Heart right ventricle (tissue), 16 donors: ENCODE measurements around the gene CDC20B. TPM values are rescaled to one million over a fixed set of nuclear protein-coding genes. Genes with fewer than 3 reads are reported as not detected.

Experiments
- ATAC-seq, 8 donors: fragments of 200-7000 bp; cut with Tn5 transposase; one replicate each; pipeline ENCODE4 v1.9.1; 2020; ENCODE audit warnings: mild to moderate bottlenecking in 8 of 8, moderate library complexity in 8 of 8, moderate number of reproducible peaks in 1 of 8
- DNase-seq, 2 donors: peaks; one replicate each; pipeline ENCODE4 v3.0.0-alpha.2; 2020
- H3K27ac ChIP-seq, 10 donors: fragments of 200-600 bp; sonication (generic) in 2 of 10; one replicate each; pipeline versions ENCODE4 v1.5.0 to v1.8.0; 2020 to 2022; ENCODE audit warnings: mild to moderate bottlenecking in 3 of 10
- H3K27me3 ChIP-seq, 7 donors: fragments of 200-600 bp; one replicate each; pipeline ENCODE4 v1.8.0; 2021 to 2022; ENCODE audit warnings: mild to moderate bottlenecking in 2 of 7
- H3K36me3 ChIP-seq, 9 donors: fragments of 200-600 bp; sonication (generic) in 1 of 9; one replicate each; pipeline versions ENCODE4 v1.5.0 to v1.8.0; 2020 to 2022; ENCODE audit warnings: mild to moderate bottlenecking in 2 of 9
- H3K4me1 ChIP-seq, 9 donors: fragments of 200-600 bp; sonication (generic) in 1 of 9; one replicate each; pipeline versions ENCODE4 v1.5.0 to v1.8.0; 2020 to 2022; ENCODE audit warnings: mild to moderate bottlenecking in 4 of 9
- H3K4me3 ChIP-seq, 10 donors: fragments of 200-600 bp; sonication (generic) in 2 of 10; one replicate each; pipeline versions ENCODE4 v1.5.0 to v1.8.0; 2020 to 2022; ENCODE audit warnings: mild to moderate bottlenecking in 7 of 10, moderate library complexity in 2 of 10
- H3K9me3 ChIP-seq, 11 donors: fragments of 200-600 bp in 10 of 11; sonication (generic) in 2 of 11; one replicate each; pipeline versions ENCODE4 v1.5.0 to v1.8.0; 2013 to 2022; ENCODE audit warnings: mild to moderate bottlenecking in 2 of 11, control low read depth in 1 of 11, moderate library complexity in 1 of 11
- WGBS, 2 donors: extraction: QIAGEN DNeasy Blood & Tissue Kit; methylation state at CpG; one replicate each; pipeline ENCODE4 v1.1.7; 2013; ENCODE audit warnings: inconsistent platforms in 1 of 2; 5-methylcytosine and 5-hydroxymethylcytosine counted together
- intact Hi-C, 10 donors: fragments of 100-400 bp; cut with DNase I; formaldehyde crosslinking; loops; one replicate each; pipeline versions ENCODE4 v1.11.1 to v1.14.2; 2022
- microRNA-seq, 2 donors: library from miRNA; unstranded; fragments of <30 nt; microRNA quantifications; one replicate each; pipeline ENCODE4 v1.2.0, GENCODE V29; 2021
- polyA plus RNA-seq, 2 donors: library from polyadenylated mRNA; stranded (reverse); fragments of 200-250 nt; gene quantifications; one replicate each; pipeline ENCODE4 v1.2.3, GENCODE V29; 2013
- total RNA-seq, 10 donors: library from RNA; stranded (reverse); fragmentation: NEBNext Ultra II Directional in 3 of 10; extraction: Animal tissue kit (Norgen Biotek cat#: 25700) in 3 of 10; gene quantifications; one replicate each; pipeline versions ENCODE4 v1.2.1 to v1.2.4, GENCODE V29; 2021 to 2023
- TF ChIP-seq, protein P1 (sequence below), 9 donors: fragments of 200-600 bp; sonication (generic) in 2 of 9; IDR thresholded peaks; one replicate each; pipeline versions ENCODE4 v1.5.0 to v1.8.0; 2021 to 2022; ENCODE audit warnings: antibody characterized with exemption in 9 of 9, mild to moderate bottlenecking in 5 of 9, moderate library complexity in 1 of 9
- donor health status: Arrhythmogenic right ventricular cardiomyopathy.
- donor health status: ischemic (EF 13 %, LVEDD 7.1; RV severe dilation, severe dysfunction).
- donor health status: healthy with polysubstance abuse.
- donor health status: DM: no; HTN: yes; CAD: no.
- donor health status: DM: no; HTN: no; CAD: no.
- donor health status: ischemic (EF 25% LVEDD 6.9; RV normal size, moderate dysfunction).
- donor health status: ischemic (EF 25% LVEDD 5.7; RV mildly dilated, moderate dysfunction).
- donor health status: healthy.
- donor health status: DM: yes; HTN: yes; CAD: no.
- donor health status: Ischemic cardiomyopathy.
- donor health status: ischemic (EF 35%, LVEDD 5.7; RV mildly dilated, moderate dysfunction).
- donor health status: nonischemic (EF 11% LVEDD 7.7; RV severe dilation, severe dysfunction).
- donor health status: DM: yes; HTN: yes; CAD: no.
- donor health status: PGD.
- donor health status: ischemic (EF 29% LVEDD 5.4; RV normal size, mild dysfunction).
- donor health status: nonischemic (EF 23%, LVEDD 6.1; RV moderate dilation, normal function).

Gene CDC20B
- total and polyA plus RNA-seq, 12 donors, result not detected

DNA sequence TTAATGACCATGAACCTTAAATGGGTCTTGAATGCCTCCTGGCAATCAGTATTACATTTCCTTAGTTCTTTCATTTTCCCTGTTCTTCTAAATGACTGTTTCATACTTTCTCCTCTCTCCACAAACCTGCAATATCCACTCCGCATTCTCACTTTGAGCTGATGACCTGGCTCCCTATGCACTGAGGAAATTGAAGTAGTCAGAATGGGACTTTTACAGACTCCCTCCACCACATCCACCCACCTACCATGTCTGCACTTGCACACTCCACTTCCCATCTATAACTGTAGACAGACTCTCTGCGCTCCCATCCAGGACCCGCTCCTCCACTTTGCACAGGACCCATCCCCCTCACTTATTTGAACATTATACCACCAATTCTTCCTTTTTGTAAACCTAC, 106.7 kb downstream of the CDC20B start:
- Histone ChIP-seq H3K27ac (no peak overlapping the region), H3K4me3 (no peak overlapping the region), H3K27me3 (no peaks in the 10 kb centered on the region), H3K4me1 (peaks cover 0 to 8% (median 0%) of the 10 kb centered on the region in 9 donors), H3K36me3 (no peaks in the 10 kb centered on the region), H3K9me3 (no peaks in the 10 kb centered on the region)
- WGBS, 2 donors, result 97 to 100% methylated on average over 3 of the region's 3 CpGs
- ATAC-seq (no peak), DNase-seq (no peak)
- TF ChIP-seq, protein P1, sequence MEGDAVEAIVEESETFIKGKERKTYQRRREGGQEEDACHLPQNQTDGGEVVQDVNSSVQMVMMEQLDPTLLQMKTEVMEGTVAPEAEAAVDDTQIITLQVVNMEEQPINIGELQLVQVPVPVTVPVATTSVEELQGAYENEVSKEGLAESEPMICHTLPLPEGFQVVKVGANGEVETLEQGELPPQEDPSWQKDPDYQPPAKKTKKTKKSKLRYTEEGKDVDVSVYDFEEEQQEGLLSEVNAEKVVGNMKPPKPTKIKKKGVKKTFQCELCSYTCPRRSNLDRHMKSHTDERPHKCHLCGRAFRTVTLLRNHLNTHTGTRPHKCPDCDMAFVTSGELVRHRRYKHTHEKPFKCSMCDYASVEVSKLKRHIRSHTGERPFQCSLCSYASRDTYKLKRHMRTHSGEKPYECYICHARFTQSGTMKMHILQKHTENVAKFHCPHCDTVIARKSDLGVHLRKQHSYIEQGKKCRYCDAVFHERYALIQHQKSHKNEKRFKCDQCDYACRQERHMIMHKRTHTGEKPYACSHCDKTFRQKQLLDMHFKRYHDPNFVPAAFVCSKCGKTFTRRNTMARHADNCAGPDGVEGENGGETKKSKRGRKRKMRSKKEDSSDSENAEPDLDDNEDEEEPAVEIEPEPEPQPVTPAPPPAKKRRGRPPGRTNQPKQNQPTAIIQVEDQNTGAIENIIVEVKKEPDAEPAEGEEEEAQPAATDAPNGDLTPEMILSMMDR (IDR thresholded peaks at IDR 0.05), result no peak
- intact Hi-C loops, result no loop called here

DNA sequence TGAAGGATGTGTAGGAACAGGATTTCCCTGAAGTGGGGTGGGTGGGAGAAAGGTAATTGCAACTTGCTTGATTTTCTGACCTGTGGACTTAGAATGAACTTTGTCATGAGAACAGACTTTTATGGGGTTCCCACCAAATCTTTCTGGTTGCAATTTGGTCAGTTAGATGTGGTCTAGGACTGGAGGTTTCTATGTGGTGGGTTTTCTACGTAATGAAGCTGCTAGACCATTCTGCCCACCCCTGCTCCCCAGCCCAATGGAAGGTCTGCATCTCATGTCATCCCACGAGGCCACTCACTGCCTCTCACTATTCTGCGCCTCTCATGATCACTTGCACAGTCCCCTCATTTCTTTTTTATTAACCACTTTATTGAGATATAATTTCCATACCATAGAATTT, 108.5 kb downstream of the CDC20B start:
- H3K4me1 ChIP-seq, result peaks cover 0 to 8% (median 0%) of the 10 kb centered on the region in 9 donors
- 89 to 91% methylated on average over 3 of the region's 3 CpGs for WGBS, 2 donors
- TF ChIP-seq, protein P1 (IDR thresholded peaks at IDR 0.05), result no peak

DNA sequence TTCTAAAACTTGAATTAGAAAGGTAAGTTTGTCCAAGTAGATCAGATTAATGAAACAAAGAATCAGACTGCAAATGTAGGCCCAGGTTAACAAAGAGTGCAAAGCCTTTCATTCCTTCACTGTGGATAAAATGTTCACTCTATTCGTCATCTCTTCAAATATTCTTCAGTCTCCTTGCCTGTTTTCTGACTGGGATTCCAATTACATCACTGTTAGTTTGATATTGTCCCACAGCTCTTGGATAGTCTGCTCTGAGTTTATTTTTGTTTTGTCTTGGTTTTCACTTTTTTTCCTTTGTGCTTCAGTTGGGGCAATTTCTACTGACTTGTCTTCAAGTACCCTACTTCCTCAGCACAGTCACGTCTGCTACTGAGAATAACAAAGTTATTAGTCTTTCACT, 109.1 kb downstream of the CDC20B start:
- Histone ChIP-seq H3K4me1 (peaks cover 0 to 8% (median 0%) of the 10 kb centered on the region in 9 donors), H3K27me3 (no peaks in the 10 kb centered on the region)
- WGBS, 2 donors, result 72 to 73% methylated on average over 2 of the region's 2 CpGs

More for the DNA sequence above, 108.5 kb downstream of the CDC20B start:
- ATAC-seq (no peak), DNase-seq (no peak)
- H3K4me3 ChIP-seq, result no peak overlapping the region
- H3K36me3 ChIP-seq, result no peaks in the 10 kb centered on the region
- H3K9me3 ChIP-seq, result no peaks in the 10 kb centered on the region
- no peaks in the 10 kb centered on the region for H3K27me3 ChIP-seq
- H3K27ac ChIP-seq, result no peak overlapping the region
- intact Hi-C loops, result no loop called here

DNA sequence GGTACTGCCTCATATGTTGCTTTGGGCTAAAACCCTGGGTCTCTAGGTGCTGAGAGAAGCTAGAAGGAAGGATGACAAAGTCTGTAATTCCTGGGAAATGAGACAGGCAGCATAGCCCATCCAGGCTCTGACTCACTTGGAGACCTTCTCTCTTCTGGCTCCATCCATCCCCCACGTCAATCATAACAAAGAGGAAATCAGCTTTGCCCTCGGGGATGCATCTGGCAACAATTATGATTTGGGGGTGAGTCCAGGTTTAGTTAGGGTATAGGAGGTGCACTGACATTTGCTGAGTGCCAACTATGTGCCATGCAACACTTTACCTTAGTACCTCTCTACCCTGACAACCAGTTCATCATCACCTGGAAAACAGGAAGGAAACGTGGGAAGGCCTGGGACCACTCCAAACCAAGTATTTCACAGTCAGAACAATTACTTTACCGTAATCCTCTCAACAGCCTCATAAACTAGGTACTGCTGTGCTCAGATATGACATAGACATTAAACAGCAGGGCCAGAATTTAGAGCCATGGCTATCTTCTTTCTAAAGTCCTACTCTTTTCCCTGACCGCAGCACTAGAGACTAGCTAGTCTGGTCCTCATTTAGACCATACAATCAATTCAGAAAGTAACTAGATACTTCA, 109.6 kb downstream of the CDC20B start:
- H3K36me3 ChIP-seq, result no peaks in the 10 kb centered on the region
- intact Hi-C loops, result no loop called here
- TF ChIP-seq, protein P1 (IDR thresholded peaks at IDR 0.05), result no peak
- no peak overlapping the region for H3K4me3 ChIP-seq
- H3K9me3 ChIP-seq, result no peaks in the 10 kb centered on the region
- H3K27me3 ChIP-seq, result no peaks in the 10 kb centered on the region
- 58 to 60% methylated on average over 5 of the region's 5 CpGs for WGBS, 2 donors
- DNase-seq (no peak), ATAC-seq (no peak)
- H3K4me1 ChIP-seq, result peaks cover 0 to 8% (median 0%) of the 10 kb centered on the region in 9 donors
- no peak overlapping the region for H3K27ac ChIP-seq

More for the DNA sequence above, 109.1 kb downstream of the CDC20B start:
- H3K9me3 ChIP-seq, result no peaks in the 10 kb centered on the region
- H3K36me3 ChIP-seq, result no peaks in the 10 kb centered on the region
- no peak overlapping the region for H3K27ac ChIP-seq
- DNase-seq, result no peak
- no peak for ATAC-seq
- H3K4me3 ChIP-seq, result no peak overlapping the region
- TF ChIP-seq, protein P1 (IDR thresholded peaks at IDR 0.05), result no peak
- intact Hi-C loops, result no loop called here

Small RNAs within 50 kb of the gene (microRNA-seq; reads per million reads assigned to microRNA genes)
- gene MIR449A (0.51 to 1.2 reads per million in 2 donors), gene MIR449B (0 reads per million in 2 donors), gene MIR449C (0 reads per million in 2 donors)

Other genes starting within 250 kb of the CDC20B start
- gene ESM1, start 187.6 kb downstream of the CDC20B start, total RNA-seq, result 1 to 10 TPM in 2 of 10 donors, under 1 TPM in 7, not detected in 1; 0.13 to 2.0 (median 0.74) TPM
- gene ESM1, start 187.6 kb downstream of the CDC20B start, polyA plus RNA-seq, result under 1 TPM in 1 of 2 donors, not detected in 1; 0.72 TPM
- 1 to 10 TPM in 2 of 10 donors, under 1 TPM in 4, not detected in 4; 0.17 to 6.0 (median 0.70) TPM for gene GZMK, start 148.9 kb downstream of the CDC20B start, total RNA-seq
- gene GZMK, start 148.9 kb downstream of the CDC20B start, polyA plus RNA-seq, result under 1 TPM; 0.29 to 0.32 TPM
- gene GZMA, start 70.5 kb downstream of the CDC20B start, total RNA-seq, result 10 to 100 TPM in 1 of 10 donors, 1 to 10 TPM in 1, under 1 TPM in 6, not detected in 2; 0.26 to 13.2 (median 0.70) TPM
- gene GZMA, start 70.5 kb downstream of the CDC20B start, polyA plus RNA-seq, result 1 to 10 TPM in 1 of 2 donors, under 1 TPM in 1; 0.83 to 2.8 TPM
- gene GPX8, start 13.0 kb downstream of the CDC20B start, total RNA-seq, result 10 to 100 TPM in 2 of 10 donors, 1 to 10 TPM in 8; 3.0 to 13.5 (median 6.0) TPM
- gene GPX8, start 13.0 kb downstream of the CDC20B start, polyA plus RNA-seq, result 10 to 100 TPM in 1 of 2 donors, 1 to 10 TPM in 1; 4.8 to 10.9 TPM
- not detected for gene MCIDAS, start 54.1 kb upstream of the CDC20B start, total RNA-seq
- gene MCIDAS, start 54.1 kb upstream of the CDC20B start, polyA plus RNA-seq, result not detected
- gene CCNO, start 60.4 kb upstream of the CDC20B start, total RNA-seq, result under 1 TPM in 2 of 10 donors, not detected in 8; 0.15 to 0.41 TPM
- under 1 TPM in 1 of 2 donors, not detected in 1; 0.07 TPM for gene CCNO, start 60.4 kb upstream of the CDC20B start, polyA plus RNA-seq
- gene DHX29, start 134.5 kb upstream of the CDC20B start, total RNA-seq, result 10 to 100 TPM; 19.3 to 25.8 (median 21.7) TPM
- 10 to 100 TPM in 1 of 2 donors, 1 to 10 TPM in 1; 7.6 to 10.0 TPM for gene DHX29, start 134.5 kb upstream of the CDC20B start, polyA plus RNA-seq
- gene MTREX, start 134.8 kb upstream of the CDC20B start, total RNA-seq, result 10 to 100 TPM; 58.5 to 69.9 (median 62.4) TPM
- 10 to 100 TPM; 17.9 to 24.6 TPM for gene MTREX, start 134.8 kb upstream of the CDC20B start, polyA plus RNA-seq